NOMO-1 treated with dmso at 0.1 percent for 144 hours (cell line): ENCODE measurements around the gene CASQ2.
"Not testable (repeated sequence)": the region's sequence is repeated elsewhere in the genome, so short reads cannot be mapped to it uniquely, and the experiment has no call there.

Experiments used
- DNase-seq: peaks from one replicate; lab custom pipeline; 2025; ENCODE audit not compliant: unreplicated experiment; lab: John Stamatoyannopoulos, UW

CASQ2 gene

DNA sequence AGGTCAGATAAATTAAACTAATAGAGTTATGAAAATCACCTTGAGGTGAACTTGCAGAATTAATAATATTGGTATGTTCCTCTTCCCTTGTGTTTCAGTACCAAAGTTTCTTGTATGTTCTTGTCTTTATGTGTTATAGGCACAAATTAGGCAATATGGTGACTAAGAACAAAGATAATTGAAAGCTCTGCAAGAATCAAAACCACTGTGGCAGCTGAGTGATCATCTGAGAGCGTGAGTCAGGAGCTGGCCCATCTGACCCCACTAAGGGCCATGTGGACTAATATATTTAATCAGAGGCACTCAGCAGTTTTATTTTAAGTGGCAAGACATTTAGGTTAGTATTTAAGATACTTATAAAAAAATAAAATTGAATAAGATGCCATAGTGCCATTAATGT, 12.8 kb upstream of the CASQ2 start:
- DNase-seq = no peak

DNA sequence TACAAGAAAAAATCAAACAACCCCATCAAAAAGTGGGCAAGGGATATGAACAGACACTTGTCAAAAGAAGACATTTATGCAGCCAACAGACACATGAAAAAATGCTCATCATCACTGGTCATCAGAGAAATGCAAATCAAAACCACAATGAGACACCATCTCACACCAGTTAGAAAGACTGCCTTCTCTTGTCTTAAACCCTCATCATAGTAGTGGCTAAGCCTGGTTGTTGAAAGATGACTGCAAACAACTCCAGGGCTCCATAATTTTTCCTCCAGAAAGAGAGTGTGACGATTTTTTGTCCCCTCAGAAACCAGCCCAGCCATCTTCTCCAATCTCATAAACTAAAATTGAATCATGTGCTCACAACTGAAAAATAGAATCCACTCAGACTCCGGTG, 12.1 kb upstream of the CASQ2 start:
- DNase-seq = not testable (repeated sequence)

DNA sequence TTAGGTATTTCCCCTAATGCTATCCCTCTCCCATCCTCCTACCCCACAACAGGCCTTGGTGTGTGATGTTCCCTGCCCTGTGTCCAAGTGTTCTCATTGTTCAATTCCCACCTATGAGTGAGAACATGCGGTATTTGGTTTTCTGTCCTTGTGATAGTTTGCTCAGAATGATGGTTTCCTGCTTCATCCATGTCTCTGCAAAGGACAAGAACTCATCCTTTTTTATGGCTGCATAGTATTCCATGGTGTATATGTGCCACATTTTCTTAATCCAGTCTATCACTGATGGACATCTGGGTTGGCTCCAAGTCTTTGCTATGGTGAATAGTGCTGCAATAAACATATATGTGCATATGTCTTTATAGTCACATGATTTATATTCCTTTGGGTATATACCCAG, 10.6 kb upstream of the CASQ2 start:
- DNase-seq = not testable (repeated sequence)

DNA sequence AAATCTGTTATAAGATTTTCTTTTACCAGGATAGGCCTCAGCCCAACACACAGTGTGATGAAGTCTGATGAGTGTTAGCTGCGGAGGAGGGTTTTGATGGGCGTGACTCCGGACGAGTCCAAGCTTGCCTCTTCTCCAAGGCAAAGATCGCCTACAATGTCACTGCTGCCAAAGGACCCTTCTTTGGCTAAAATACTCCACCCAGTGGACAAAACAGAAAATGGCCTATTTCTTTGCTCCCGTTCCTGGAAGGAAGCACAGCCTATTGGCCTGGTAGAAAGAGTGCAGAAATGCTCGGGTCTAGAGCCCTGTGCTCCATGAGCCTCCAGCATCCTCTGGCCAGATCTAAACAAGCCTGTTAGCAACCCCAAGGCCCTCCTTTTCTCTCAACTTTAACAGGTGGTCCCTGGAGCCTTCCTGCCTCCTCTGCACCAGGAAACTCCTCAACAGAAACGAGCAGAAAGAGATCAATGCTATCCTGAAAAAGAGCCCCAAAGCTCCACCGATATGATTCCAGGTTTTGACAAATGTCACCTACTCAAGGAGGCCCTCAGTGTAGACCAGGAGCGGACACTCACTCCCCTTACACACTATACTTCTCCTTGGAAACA, 3.4 kb upstream of the CASQ2 start:
- peak; percentile 46 for DNase-seq

DNA sequence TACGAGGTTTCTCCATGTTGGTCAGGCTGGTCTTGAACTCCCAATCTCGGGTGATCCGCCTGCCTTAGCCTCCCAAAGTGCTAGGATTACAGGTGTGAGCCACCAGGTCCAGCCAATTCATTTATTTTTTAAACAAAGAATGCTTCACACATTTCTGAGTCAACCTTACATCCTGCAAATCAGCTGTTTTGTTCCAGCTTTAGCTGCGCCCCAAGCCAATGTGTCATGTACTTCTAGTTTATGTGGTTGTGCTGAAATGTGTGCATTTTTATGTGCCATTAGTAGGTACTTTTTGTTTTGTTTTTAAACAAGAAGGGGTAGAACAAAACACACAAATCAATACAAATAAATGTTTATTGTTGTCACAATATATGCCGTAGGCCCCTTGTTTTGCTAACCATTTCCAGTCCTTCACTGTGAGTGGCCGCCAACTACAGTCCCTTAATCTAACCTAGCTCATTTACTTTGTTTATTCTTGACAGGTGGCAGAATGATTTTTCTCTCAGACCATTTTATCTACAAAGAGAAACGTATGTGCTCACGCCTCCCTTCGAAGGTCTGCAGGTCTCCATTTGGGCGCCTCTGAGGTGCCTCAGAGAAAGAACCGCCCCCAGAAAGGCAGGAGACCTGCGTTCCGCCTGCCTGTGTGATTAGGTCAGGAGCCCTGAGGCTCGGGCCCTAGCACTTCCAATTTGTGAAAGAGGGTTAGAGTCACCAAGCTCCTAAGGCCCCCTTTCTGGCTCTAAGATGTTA, 2.8 kb upstream of the CASQ2 start:
- DNase-seq = no peak

DNA sequence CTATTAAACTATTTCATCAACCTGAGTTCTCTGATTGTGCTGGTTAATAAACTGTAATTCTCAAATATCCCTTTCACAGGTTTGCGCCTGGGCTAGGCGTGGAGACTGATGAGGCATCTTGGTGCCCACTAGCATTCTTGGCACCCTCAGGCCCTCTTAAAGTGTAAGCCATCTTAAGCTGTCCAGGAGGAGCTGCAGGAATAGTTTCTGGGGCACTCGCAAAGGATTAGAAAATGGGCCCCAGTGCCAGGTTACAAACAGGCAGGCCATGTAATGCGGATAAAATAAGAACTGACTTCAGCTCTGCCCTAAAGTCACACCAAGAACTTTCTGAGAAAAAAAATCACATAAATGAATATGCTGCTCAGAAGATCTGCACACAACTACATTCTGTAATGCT, 1.1 kb downstream of the CASQ2 start:
- DNase-seq = no peak

DNA sequence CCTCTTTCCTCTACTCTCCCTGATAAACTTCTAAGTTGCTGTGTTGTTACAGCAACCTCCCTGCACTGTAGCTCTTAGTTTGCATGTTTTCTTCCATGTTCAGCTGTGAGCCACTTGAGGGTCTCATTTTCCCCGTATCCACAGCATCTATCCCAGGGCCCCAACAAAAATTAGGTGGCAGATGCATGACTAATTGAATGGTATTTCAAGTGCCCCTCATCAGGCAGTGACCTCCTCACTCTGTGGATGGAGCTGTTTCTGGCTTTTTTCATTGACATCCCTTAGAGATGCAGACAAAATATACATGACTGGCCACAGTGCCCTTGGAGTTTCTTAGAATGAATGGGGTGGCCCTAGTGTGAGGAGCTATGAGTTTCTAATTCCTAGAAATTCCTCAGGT, 3.4 kb downstream of the CASQ2 start:
- no peak for DNase-seq

DNA sequence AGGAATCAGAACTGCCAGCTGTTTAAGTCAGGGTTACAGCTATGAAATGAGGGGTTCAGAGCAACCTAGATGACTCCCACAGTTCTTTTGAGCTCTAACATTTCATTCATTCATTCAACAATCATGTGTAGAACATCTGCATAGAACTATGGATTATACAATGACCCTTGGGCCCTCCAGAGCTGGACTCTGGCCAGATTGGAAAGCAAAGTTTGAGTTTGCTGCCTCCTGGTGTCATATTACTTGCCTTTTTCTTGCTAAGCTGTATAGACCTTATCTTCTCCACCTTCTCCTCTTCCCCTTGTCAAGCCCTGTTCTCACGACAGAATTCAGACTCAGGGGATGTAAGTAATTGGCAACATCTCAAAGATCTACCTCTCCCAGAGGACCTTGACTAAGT, 4.0 kb downstream of the CASQ2 start:
- no peak for DNase-seq

DNA sequence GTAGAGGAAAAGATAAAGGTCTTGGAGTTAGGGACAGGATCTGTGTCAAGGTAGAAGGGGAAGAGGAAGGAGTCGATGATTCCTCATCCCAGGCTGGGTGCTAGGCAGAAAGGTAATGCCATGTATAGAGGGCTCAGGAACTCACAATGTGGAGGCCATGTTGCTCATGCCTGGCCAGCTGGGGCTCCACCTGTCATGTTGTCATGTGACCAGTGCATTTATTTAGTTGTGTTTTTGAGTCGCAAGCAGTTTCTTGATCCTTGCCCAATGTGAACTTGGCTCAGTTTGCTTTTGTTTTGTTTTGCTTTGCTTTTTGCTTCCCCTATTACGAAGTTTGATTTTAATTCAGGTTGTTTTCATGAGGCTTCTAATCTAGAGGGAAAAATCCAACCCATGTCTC, 5.7 kb downstream of the CASQ2 start:
- no peak for DNase-seq

DNA sequence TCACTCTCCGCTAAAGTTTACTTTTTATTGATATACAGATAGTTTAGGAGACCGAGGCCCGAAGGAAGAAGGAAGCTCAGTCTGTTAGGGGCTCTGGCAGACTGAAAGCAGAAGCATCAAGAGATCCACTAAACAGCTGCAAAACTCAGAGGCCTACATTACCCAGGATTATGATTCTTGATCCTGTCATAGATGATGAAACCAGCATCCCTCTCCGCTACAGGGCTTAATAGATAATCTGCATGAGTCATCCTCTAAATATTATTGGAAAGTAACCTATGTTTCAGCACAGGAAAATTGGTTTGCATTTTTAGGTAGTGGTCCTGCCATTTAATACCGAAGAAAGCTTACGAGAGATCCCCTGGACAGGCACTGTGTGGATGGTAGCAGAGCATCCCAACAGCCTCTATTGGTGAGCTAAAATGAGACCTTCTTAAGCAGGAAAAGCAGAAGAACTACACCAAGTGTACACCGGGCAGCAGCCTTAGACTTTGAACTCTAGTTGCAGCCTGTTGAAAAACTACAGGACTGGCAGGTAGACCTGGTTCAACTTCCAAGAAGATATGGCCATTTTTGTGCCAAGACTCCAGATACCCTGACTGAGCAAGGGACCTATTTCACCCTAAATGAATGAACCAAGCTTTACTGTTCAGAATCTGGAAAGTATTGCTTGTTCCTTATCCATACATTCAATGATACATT, 6.8 kb downstream of the CASQ2 start:
- DNase-seq = no peak

DNA sequence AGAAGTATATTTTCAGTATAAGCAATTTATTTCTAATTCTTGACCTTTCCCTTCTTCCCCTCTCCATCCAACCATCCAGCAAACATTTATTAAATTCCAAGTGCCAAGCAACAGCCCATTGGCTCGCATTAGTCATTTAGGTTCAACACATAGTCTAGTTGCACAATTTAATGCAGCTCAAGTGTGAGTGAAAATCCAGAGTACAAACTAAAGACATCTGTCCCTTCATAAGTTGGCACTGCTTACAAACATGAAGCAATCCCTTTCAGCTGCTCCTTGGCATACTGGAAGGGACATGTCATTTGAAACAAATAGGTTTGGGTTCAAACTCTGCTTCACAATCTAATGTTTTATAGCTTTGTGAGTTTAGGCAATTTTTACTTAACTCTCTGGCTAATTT, 10.7 kb downstream of the CASQ2 start:
- no peak for DNase-seq

DNA sequence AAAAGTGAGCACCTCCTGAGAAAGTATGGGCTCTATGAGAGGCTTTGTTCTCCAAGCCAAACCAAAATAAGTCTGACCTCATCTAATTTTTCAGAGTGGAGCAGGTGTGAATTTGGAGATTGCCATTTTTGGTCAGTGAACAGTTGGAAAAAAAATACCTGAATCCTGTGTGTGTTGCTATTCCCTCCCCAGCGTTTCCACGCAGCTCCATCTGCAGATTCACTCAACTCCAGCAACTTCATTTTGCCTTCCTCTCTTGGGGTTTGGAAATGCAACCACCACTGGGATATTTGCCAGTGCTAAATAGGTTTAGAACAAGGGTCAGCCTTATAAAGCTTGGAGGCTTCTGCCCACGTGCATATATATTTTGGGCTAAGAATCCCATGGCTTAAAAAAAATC, 11.2 kb downstream of the CASQ2 start:
- DNase-seq = no peak

DNA sequence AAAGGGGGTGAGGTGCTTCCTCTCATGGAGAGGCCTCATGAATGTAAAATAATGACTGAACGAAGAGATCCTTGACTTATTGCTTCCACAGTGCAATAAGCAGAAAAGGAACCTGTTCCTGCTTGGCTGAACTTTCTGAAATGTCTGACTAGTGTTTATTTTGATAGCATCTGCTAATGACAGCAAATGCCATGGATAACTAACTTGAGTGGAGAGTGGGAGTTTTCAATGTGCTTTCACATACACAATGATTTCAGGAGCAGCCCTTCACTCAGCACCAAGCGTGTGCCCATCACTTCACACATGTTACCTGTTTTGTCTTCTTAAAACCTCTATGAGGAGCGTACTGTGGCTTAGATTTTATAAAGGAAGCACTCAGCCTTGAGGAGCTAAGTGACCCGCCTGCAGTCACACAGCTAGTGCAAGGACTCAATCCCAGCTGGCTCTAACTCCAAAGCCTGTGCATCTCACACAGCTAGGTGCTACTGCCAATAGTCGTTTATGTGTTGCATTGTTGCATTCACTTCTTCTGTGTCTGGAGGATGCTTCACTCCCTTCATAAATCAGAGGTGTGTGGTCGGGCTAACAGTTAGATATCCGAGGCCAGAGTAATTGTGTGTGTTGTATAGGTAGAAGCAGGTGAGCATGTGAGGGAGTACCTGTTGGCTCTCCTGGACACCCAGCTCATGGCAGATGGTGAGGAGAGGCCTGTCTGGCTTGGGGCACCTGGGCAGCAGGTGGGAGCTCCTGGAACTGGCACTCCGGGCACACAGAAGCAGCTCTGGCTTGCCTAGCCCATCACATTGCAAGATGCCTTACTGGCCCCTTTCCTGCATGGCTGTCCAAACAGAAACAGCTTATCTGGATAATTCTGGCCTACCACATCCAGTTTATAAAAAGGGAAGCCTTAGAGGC, 12.8 kb downstream of the CASQ2 start:
- no peak for DNase-seq

DNA sequence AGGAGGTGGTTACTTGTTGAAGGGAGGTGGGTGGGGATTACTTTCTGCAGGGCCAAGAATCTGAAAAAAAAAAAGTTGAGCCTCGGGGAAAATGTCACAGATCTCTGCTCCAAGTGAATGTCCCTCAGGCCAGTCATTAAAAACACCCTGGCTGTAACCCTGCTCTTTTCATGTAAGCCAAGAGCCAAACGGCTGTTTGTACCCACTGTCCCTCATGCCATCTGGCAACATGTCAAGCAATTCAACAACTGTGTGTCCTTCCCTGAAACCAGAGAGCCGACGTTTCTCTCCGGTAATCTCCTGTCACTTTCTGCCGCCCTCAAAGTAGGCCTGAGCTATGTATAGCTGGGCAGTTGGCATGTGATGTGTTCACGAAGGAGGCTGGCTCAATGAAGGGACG, 14.7 kb downstream of the CASQ2 start:
- no peak for DNase-seq

DNA sequence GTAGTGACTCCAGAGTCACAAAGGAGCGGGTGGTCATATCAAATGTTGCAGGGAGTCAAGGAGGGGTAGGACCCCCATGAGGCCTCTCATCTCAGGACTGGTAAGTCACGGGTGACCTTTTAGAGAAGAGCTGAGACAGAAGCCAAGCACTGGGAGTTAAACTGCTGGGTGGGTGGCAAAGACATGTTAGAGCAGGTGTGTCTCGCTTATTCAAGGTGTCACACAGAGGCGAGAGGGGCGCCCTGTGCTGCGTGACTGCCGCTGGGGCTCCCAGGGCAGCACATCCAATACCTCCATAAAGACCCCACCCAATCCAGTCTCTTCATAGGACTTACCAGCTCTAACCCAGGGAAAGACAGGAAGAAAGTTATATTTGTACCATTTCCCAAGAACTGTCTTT, 15.2 kb downstream of the CASQ2 start:
- DNase-seq = no peak

DNA sequence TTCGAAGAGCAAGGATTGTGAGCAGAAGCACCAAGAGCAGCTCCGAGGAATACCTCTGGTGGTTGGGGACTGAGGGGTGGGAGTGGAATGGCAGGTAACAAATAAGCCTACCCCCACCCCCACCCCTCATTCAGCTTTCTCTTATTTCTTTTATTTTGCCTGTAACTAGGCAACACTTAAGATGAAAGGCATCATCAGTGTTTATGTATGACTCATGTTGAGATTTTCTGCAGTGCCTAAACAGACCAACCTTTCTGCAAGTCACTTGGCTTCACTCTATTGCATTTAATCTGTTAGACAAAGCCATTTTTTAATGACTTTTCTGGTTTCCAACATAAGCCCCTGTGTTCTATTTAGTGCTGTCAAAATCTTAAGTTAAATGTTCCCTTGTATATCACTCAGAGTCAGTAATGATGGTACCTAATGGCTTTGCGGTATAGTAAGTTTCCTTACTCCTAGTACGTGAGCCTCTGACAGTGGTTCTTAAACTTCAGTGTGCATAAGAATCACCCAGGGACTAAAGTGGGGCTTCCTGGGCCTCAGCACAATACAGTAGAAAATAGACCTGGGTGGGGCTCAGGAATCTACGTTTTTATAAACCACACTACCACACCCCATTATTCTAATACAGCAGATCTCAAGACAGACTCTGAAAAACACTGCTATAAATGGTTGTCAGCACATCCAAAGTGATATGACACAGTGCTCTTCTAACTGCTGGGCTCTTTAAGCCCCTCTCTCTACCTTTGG, 19.9 kb downstream of the CASQ2 start:
- DNase-seq = no peak

DNA sequence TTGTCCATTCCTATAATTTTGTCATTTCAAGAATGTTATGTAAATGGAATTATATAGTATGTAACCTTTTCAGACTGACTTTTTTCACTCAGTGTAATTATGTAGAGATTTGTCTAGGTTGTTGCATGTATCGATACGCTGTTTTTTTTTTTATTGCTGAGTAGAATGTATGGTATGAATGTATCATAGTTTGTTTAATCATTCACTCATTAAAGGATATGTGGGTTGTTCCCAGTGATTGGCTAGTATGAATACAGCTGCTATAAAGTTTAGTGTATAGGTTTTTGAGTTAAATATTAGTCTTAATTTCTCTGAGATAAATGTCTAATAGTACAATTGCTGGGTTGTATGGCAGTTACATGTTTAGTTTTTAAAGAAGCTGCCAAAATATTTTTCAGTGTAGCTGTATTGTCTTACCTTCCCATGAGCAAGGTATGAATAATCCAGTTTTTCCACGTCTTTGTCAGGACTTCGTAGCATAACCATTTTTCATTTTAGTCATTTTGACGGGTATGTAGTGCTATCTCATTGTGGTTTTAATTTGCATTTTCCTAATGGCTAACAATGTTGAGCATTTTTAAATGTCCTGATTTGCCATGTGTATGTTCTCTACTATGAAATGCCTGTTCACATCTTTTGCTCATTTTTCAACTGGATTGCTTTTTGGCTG, 22.4 kb downstream of the CASQ2 start:
- DNase-seq = no peak

DNA sequence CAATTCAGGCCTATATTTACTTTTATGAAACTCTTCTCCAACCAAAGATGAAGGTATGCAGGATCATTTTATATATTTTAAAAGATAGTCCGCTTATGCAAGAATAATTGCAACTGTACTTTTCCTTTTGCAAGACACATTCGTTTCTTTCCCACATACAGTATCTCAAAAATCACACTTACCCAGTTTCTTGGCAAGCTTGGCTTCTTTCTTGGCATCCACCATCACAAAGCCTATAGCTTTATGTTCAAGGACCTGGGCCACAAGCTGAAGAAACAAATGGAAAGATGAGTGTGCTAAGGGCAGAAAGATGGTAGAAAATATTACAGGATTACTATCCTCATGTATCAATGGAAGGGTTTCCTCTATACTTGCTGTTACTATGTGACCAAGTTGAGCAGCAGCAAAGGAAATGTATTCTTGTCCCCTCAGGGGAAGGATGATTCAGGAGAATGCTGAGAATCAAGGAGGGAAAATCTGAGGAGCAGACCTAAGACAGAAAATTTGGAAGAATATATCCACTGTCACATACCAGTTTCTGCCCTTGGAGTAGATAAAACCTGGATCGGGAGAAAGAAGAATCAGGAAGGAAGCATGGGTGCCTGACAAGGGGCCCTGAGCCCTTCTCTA, 23.8 kb downstream of the CASQ2 start:
- no peak for DNase-seq

DNA sequence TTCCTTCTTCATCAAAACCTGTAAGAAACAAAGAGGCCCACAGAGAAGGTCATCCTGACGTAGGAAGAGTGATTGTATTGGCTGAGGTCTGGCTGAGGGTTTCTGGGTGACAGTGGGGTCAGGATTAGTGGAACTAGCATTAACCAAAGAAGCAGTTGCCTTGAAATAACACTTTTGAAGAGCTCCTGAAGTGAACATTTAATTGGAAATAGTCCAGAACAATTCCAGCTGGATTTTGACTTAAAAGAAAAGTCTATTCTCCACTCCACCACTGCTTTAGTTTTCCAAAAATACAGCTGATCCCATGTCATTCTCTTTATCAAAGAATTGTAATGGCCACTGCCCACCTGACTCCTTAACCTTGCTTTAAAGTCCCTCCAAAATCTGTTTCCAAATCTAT, 27.7 kb downstream of the CASQ2 start:
- no peak for DNase-seq

DNA sequence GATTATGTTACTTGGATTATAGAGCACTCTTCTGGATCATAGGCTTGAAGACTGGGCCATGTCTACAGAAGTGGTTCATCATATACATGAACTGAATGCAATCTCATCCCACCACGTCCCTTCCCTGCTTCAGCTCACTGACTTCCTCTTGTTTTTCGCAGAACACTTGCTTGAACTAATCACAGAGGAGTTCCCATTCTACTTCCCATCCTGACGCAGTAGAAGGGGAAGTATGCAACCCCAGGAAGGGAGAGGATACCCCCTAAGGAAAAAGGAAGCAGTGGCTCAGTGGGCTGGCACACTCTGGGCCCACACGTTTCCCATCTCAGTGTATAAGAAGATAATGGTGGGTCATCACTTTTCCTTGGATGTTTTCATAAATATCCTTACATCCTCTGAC, 36.2 kb downstream of the CASQ2 start:
- DNase-seq = no peak
